Neutrophil (primary cell): ENCODE data around the gene TUFM.

Source experiments
- H3K27ac ChIP-seq: fragments of 200-600 bp; sonication (generic); 2 replicates; pipeline ENCODE4 v1.5.1; 2016; ENCODE audit warnings: mild to moderate bottlenecking, moderate library complexity
- H3K27me3 ChIP-seq: fragments of 200-600 bp; sonication (generic); 2 replicates; pipeline ENCODE4 v1.6.0; 2016; ENCODE audit warnings: mild to moderate bottlenecking
- H3K36me3 ChIP-seq: fragments of 200-600 bp; sonication (generic); 2 replicates; pipeline ENCODE4 v1.5.1; 2017
- H3K4me1 ChIP-seq, 2 experiments: fragments of 200-600 bp in 1 of 2; sonication (generic) in 1 of 2; 1 replicate in 1 of 2; 2 replicates in 1 of 2; pipeline versions ENCODE4 v1.5.1 to v1.6.1; 2013 to 2016; ENCODE audit warnings: low read depth in 1 of 2, low read length in 1 of 2, mild to moderate bottlenecking in 1 of 2, moderate library complexity in 1 of 2; ENCODE audit not compliant: control insufficient read depth in 1 of 2, insufficient read depth in 1 of 2
- H3K4me3 ChIP-seq, 2 experiments: fragments of 200-600 bp in 1 of 2; sonication (generic) in 1 of 2; 1 replicate in 1 of 2; 2 replicates in 1 of 2; pipeline ENCODE4 v1.5.1; 2013 to 2016; ENCODE audit warnings: low read depth in 1 of 2, low read length in 1 of 2, mild to moderate bottlenecking in 1 of 2, moderate library complexity in 1 of 2
- H3K9me3 ChIP-seq: fragments of 200-600 bp; sonication (generic); 2 replicates; pipeline ENCODE4 v1.5.1; 2016
- TF ChIP-seq, protein P1 (sequence below): fragments of 200-600 bp; sonication (generic); IDR thresholded peaks from 2 replicates; pipeline ENCODE4 v1.5.1; 2016; ENCODE audit warnings: antibody characterized with exemption

The TUFM gene

DNA sequence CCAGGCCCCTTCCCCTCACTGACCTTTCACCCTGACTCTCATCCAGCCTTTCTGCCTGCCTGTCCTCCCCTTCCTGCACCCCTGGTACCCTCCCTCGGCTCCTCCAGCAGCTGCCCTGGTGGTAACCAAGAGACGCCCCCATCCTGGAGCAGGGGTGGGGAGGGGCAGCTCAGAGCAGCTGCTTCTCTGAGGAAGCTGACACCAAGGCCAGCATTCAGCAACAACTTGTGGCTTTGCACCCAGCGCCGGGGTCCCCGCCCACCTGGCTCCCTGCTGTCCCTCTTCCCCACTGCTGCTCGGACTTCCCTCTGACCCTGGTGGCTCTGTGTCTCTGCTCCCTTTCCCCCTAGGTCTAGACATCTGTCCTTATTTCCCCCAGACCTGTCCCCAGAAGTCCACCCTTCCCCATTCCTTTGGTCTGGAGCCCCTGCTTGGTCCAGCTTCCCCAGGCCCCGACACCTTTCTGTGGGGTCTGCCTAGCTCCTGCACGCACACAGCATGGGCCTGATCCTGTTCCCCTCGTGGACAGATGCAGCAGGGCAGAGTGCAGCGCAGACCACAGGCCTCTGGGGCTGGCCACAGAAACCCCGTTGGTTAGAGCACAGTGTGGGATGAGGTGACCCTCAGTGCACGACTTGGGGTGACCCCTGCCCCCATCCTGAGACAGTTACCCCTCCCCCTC lies 31.0 kb upstream of the TUFM start:
- TF ChIP-seq, protein P1, sequence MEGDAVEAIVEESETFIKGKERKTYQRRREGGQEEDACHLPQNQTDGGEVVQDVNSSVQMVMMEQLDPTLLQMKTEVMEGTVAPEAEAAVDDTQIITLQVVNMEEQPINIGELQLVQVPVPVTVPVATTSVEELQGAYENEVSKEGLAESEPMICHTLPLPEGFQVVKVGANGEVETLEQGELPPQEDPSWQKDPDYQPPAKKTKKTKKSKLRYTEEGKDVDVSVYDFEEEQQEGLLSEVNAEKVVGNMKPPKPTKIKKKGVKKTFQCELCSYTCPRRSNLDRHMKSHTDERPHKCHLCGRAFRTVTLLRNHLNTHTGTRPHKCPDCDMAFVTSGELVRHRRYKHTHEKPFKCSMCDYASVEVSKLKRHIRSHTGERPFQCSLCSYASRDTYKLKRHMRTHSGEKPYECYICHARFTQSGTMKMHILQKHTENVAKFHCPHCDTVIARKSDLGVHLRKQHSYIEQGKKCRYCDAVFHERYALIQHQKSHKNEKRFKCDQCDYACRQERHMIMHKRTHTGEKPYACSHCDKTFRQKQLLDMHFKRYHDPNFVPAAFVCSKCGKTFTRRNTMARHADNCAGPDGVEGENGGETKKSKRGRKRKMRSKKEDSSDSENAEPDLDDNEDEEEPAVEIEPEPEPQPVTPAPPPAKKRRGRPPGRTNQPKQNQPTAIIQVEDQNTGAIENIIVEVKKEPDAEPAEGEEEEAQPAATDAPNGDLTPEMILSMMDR: no peak
- peaks cover 15 to 17% of the 10 kb centered on the region in 2 experiments for H3K4me1 ChIP-seq
- no peak overlapping the region for H3K27ac ChIP-seq
- no peaks in the 10 kb centered on the region for H3K9me3 ChIP-seq
- no peak overlapping the region for H3K4me3 ChIP-seq
- peaks cover 35% of the 10 kb centered on the region for H3K36me3 ChIP-seq
- peaks cover 37% of the 10 kb centered on the region for H3K27me3 ChIP-seq

DNA sequence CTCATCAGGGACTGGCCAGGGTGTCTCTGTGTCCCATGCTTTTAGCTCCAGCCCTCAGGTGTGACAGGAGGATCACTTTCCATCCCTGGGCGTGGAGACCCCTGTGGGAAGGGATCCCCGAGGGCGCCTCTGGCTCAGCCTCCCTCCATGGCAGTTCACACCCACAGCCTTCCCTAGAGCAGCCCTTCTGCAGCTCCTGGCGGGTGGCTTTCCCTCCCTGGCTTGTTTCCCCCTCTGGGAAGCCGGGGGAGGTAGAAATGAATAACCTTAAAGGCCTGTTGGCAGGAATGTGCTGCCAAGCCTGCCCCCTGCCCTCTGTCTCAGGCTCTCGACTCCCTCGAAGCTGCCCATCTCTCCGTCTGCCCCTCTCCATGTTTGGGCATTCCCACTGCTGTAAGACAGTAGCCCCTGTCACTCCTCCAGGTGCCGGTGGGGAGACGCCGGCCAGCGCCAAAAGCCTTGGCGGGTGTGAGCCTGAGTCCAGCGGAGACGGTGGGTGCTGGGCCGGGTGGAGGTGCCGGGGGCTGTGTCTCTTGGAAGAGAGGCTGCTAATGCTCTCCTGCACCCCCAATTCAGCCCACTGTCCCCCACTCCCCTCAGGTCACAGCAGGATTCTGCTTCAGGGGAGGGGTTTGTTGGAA lies 30.0 kb upstream of the TUFM start:
- Histone ChIP-seq H3K4me3 (no peak overlapping the region), H3K36me3 (peaks cover 45% of the 10 kb centered on the region), H3K27ac (no peak overlapping the region)

DNA sequence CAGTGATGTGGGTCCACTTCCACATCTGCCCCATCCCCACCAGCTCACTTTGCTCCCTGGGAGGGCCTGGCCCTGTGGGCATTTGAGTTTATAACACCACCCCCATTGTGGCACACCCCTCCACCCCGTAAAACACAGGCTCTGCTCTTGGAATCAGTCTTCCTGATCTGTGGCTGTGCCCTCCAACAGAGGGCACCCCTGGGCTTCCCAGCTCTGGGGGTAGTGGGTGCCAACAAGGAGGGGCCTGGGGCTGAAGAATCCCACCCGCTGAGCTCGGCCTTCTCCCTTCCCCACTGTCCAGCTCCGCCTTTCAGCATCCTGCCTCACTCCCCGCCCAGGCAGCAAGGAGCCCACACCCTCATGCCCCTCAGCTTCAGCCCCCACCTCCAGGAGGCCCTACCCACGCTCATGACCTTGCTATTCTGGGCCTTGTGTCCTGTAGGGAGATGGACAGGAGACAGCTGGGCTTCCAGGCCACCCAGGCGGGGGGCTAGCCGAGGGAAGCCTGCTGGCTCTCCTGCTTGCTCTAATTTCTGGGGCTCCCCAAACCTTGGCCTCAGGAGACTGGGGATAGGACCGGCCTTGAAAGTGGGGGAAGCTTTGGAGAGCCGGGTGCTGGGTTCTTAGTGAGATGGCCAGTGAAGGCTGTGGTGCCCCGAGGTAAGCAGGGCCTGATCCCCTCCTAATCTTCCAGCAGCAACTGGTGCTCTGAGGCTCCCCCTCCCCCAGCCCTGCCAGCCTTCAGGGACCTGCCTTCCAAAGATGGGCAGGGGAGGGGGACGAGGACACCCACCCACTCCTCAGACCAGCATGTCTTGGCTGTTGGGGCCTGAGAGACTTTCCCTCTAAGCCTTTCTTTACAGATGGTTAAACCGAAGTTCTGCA lies 29.2 kb upstream of the TUFM start:
- Histone ChIP-seq H3K36me3 (peaks cover 52% of the 10 kb centered on the region), H3K27ac (no peak overlapping the region), H3K4me1 (peaks cover 12 to 14% of the 10 kb centered on the region in 2 experiments), H3K27me3 (peaks cover 23% of the 10 kb centered on the region), H3K9me3 (no peaks in the 10 kb centered on the region), H3K4me3 (no peak overlapping the region)
- TF ChIP-seq, protein P1: no peak

More for the DNA sequence above, 30.0 kb upstream of the TUFM start:
- peaks cover 15 to 17% of the 10 kb centered on the region in 2 experiments for H3K4me1 ChIP-seq
- TF ChIP-seq, protein P1: no peak
- H3K27me3 ChIP-seq: peaks cover 30% of the 10 kb centered on the region
- no peaks in the 10 kb centered on the region for H3K9me3 ChIP-seq

DNA sequence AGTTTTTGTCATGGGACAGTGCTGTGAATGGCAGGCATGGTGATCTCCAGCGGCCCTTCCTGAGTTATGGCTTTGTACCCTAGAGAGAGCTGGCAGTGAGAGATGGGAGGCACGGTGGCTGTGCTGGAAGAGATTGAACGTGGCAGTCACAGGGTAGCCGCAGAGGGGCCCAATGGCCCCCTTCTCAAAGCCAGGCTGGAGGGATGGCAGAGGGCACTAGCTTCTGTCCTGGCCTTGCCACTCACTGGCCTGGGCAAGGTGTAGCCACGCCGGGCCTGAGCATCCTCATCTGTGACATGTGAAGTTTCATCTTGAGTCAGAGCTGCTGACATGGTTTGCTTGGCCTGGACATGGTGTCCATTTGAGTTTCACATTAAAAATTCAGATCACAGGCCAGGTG lies 28.3 kb upstream of the TUFM start:
- Histone ChIP-seq H3K9me3 (no peaks in the 10 kb centered on the region), H3K36me3 (peaks cover 62% of the 10 kb centered on the region)

DNA sequence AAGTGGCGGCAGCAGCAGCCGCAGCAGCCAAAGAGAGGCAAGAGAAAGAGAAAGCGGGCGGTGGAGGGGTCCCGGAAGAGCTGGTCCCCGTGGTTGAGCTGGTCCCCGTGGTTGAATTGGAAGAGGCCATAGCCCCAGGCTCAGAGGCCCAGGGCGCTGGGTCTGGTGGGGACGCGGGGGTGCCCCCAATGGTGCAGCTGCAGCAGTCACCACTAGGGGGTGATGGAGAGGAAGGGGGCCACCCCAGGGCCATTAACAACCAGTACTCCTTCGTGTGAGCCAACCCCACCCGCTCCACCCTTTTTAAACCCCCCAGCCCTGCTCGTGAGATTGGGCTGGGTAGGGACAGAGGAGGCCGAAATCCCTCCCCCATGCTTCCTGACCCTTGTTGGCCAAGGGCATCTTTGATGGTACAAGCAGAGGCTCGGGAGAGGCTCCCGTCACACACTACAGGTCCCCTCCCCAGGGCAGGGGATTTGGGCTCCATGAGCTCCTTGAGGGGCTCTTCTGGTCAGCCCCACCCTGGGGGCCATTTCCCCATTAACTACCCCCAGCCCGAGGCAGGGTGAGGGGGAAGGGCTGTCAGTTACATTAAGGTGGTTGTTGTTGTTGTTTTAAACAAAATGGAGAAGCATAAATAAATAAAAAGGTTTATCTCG lies 27.5 kb upstream of the TUFM start:
- TF ChIP-seq, protein P1: peak; percentile 62
- no peak overlapping the region for H3K4me3 ChIP-seq
- peaks cover 69% of the 10 kb centered on the region for H3K36me3 ChIP-seq
- H3K27ac ChIP-seq: no peak overlapping the region
- H3K9me3 ChIP-seq: no peaks in the 10 kb centered on the region
- peaks cover 6% of the 10 kb centered on the region for H3K27me3 ChIP-seq
- H3K4me1 ChIP-seq: no peaks in the 10 kb centered on the region

More for the DNA sequence above, 28.3 kb upstream of the TUFM start:
- TF ChIP-seq, protein P1: no peak
- Histone ChIP-seq H3K27me3 (peaks cover 13% of the 10 kb centered on the region), H3K27ac (no peak overlapping the region), H3K4me3 (no peak overlapping the region), H3K4me1 (peaks cover 3 to 4% of the 10 kb centered on the region in 2 experiments)
